ENCODE data around the gene PNPLA3.

The PNPLA3 gene

GRCh38 chr22:43968614-43969013 is 45.0 kb downstream of the PNPLA3 start:
- no peak for FAIRE-seq

- FAIRE-seq, result no peak
Measured at GRCh38 chr22:43969021-43969878, 45.6 kb downstream of the PNPLA3 start.

- no peak for FAIRE-seq
Measured at GRCh38 chr22:43969989-43970755, 46.6 kb downstream of the PNPLA3 start.

GRCh38 chr22:43971112-43971511 is 47.5 kb downstream of the PNPLA3 start:
- no peak for FAIRE-seq

- no peak for FAIRE-seq
Measured at GRCh38 chr22:43972931-43973462, 49.4 kb downstream of the PNPLA3 start.

- FAIRE-seq, result no peak
Measured at GRCh38 chr22:43974028-43974545, 50.5 kb downstream of the PNPLA3 start.

- FAIRE-seq, result no peak
Measured at GRCh38 chr22:43975041-43975440, 51.4 kb downstream of the PNPLA3 start.

GRCh38 chr22:43976861-43977795 is 53.5 kb downstream of the PNPLA3 start:
- FAIRE-seq, result no peak

- FAIRE-seq, result no peak
Measured at GRCh38 chr22:43978558-43978957, 55.0 kb downstream of the PNPLA3 start.

GRCh38 chr22:43980579-43980978 is 57.0 kb downstream of the PNPLA3 start:
- FAIRE-seq, result no peak

- no peak for FAIRE-seq
Measured at GRCh38 chr22:43980996-43981395, 57.4 kb downstream of the PNPLA3 start.

- FAIRE-seq, result no peak
Measured at GRCh38 chr22:43983808-43984207, 60.2 kb downstream of the PNPLA3 start.

- no peak for FAIRE-seq
Measured at GRCh38 chr22:43985532-43985931, 61.9 kb downstream of the PNPLA3 start.

- FAIRE-seq, result no peak
Measured at GRCh38 chr22:43988116-43988820, 64.7 kb downstream of the PNPLA3 start.

- no peak for FAIRE-seq
Measured at GRCh38 chr22:43988960-43989359, 65.4 kb downstream of the PNPLA3 start.

GRCh38 chr22:43990044-43990443 is 66.4 kb downstream of the PNPLA3 start:
- no peak for FAIRE-seq

- FAIRE-seq, result no peak
Measured at GRCh38 chr22:43991316-43992020, 67.9 kb downstream of the PNPLA3 start.

- no peak for FAIRE-seq
Measured at GRCh38 chr22:43992331-43992821, 68.8 kb downstream of the PNPLA3 start.

- FAIRE-seq, result peak; percentile 47
Measured at GRCh38 chr22:43993072-43993760, 69.6 kb downstream of the PNPLA3 start.

GRCh38 chr22:43994006-43994405 is 70.4 kb downstream of the PNPLA3 start:
- no peak for FAIRE-seq
